HG03520 (cell line): ENCODE results near the gene BOLA2B.
"Not testable (repeated sequence)": the region's sequence is repeated elsewhere in the genome, so short reads cannot be mapped to it uniquely, and the experiment has no call there.

ENCODE experiments used
- ATAC-seq: cut with Tn5 transposase; IDR thresholded peaks from one replicate; pipeline ENCODE4 v1.9.1; 2021; ENCODE audit warnings: mild to moderate bottlenecking, moderate library complexity; ENCODE audit not compliant: unreplicated experiment

Gene BOLA2B

GRCh38 chr16:30184891-30185682 lies 8.4 kb downstream of the BOLA2B start:
- ATAC-seq, result no peak

- no peak for ATAC-seq
These were observed 9.2 kb downstream of the BOLA2B start for GRCh38 chr16:30184096-30184890.

GRCh38 chr16:30183233-30184095 lies 10.0 kb downstream of the BOLA2B start, which contains the start of gene CORO1A:
TSS of gene CORO1A (plus strand) at chr16:30183602. CDS start at chr16:30185210, 1,608 bp downstream.
- ATAC-seq, result peak; percentile 40

DNA sequence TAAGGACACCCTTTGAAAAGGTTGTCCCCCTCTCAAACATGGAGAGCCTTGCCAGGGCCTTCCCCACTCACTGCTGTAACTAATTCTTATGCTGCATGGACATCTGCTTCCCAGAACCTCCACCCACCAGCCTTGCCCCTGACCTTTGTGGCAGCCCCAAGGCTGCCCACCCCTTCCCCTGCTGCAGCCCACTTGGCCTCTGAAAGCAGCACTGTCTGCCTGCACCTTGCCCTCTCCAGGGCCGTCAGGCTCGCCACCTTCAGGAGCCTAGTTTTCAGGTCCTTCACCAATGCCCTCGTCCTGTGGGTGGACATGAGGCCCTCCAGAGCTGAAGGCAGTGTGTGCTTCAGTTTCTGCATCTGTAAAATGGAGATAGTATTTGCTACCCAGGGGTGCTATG lies 12.7 kb downstream of the BOLA2B start:
- ATAC-seq, result no peak

DNA sequence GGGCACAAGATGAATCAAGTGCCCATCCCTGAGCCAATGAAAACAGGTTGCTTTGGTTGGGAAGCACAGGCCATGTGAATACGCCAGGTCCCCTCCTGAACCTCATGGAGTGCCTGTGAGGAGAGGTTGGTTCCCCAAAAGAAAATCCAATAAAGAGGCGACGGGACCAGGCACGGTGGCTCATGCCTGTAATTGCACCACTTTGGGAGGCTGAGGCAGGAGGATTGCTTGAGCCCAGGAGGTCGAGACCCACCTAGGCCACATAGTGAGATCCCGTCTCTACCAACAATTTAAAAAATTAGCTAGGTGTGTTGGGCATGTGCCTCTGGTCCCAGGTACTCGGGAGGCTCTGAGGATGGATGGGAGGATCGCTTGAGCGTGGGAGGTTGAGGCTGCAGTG lies 13.5 kb downstream of the BOLA2B start:
- no peak for ATAC-seq

DNA sequence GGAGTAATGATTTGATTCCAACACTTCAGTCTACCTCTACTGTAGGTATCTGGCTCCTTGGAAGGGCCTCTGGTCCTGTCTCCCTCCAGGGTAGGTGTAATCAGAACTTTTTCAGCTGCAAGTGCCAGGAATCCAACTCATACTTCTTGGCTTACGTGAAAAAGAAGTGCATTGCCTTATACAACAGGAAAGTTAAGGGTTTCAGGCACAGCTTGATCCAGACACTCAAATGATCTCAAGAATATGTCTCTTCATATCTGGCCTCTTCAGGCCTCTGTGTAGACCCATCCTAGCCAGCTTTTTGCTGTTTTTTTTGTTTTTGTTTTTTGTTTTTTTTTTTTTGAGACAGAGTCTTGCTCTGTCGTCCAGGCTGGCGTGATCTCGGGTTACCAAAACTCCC lies 14.3 kb downstream of the BOLA2B start:
- ATAC-seq, result no peak

DNA sequence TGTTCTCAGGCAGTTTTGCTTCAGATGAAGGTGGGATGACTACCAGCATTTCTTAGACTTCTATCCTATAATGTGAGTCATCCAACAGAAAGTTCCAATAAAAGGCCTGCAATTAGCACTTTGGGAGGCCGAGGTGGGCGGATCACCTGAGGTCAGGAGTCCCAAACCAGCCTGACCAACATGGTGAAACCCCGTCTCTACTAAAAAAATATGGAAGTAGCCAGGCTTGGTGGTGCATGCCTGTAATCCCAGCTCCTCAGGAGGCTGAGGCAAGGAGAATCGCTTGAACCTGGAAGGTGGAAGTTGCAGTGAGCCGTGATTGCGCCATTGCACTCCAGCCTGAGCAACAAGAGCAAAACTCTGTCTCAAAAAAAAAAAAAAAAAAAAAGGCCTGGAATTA lies 16.6 kb downstream of the BOLA2B start:
- not testable (repeated sequence) for ATAC-seq

- ATAC-seq, result no peak
These were observed 20.4 kb downstream of the BOLA2B start for GRCh38 chr16:30173054-30173453.

- not testable (repeated sequence) for ATAC-seq
These were observed 23.3 kb downstream of the BOLA2B start for GRCh38 chr16:30170145-30170544.

DNA sequence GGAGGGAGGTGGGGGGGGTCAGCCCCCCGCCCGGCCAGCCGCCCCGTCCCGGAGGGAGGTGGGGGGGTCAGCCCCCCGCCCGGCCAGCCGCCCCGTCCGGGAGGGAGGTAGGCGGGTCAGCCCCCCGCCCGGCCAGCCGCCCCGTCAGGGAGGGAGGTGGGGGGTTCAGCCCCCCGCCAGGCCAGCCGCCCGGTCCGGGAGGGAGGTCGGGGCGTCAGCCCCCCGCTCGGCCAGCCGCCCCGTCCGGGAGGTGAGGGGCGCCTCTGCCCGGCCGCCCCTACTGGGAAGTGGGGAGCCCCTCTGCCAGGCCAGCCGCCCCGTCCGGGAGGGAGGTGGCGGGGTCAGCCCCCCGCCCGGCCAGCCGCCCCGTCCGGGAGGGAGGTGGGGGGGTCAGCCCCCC lies 24.1 kb downstream of the BOLA2B start:
- ATAC-seq, result not testable (repeated sequence)

DNA sequence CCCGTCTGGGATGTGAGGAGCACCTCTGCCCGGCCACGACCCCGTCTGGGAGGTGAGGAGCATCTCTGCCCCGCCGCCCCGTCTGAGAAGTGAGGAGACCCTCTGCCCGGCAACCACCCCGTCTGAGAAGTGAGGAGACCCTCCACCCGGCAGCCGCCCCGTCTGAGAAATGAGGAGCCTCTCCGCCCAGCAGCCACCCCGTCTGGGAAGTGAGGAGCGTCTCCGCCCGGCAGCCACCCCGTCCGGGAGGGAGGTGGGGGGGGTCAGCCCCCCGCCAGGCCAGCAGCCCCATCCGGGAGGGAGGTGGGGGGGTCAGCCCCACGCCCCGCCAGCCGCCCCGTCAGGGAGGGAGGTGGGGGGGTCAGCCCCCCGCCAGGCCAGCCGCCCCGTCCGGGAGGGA lies 24.7 kb downstream of the BOLA2B start:
- ATAC-seq, result not testable (repeated sequence)

DNA sequence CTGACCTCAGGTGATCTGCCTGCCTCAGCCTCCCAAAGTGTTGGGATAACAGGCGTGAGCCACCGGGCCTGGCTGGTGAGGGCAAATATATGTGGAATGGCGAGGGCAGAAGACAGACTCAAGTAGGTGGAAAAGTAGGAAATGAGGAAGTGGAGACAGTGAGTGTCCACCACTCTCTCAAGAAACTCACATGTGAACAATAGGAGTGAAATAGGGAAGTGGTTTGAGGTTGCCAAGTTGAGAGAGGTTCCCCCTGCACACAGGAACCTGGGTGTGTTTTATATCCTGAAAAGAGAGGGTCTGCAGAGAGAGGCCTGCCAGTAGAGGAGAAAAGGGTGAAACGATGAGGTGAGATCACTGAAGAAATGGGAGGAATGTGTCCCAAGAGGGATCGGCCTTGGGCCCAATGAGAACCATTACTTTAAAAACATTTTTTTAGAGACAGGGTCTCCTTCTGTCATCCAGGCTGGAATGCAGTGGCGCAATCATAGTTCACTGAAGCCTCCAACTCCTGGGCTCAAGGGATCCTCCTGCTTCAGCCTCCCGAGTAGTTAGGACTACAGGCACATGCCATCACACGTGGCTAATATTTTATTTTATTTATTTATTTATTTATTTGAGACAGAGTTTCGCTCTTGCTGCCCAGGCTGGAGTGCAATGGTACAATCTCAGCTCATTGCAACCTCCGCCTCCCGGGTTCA lies 27.1 kb downstream of the BOLA2B start:
- ATAC-seq, result no peak

GRCh38 chr16:30163538-30163937 lies 29.9 kb downstream of the BOLA2B start:
- ATAC-seq, result no peak

DNA sequence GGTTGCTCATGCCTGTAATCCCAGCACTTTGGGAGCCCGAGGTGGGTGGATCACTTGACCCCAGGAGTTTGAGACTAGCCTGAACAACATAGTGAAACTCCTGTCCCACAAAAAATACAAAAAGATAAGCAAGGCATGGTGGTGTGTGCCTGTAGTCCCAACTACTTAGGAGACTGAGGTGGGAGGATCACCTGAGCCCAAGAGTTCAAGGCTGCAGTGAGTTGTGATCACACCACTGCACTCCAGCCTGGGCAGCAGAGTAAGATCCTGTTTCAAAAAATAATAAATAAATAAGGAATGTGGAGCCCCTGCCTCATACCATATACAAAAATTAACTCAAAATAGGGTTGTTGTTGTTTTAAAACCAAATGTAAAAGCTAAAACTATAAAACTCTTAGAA lies 36.3 kb downstream of the BOLA2B start:
- ATAC-seq, result no peak

- ATAC-seq, result no peak
These were observed 38.3 kb downstream of the BOLA2B start for GRCh38 chr16:30155188-30155587.

DNA sequence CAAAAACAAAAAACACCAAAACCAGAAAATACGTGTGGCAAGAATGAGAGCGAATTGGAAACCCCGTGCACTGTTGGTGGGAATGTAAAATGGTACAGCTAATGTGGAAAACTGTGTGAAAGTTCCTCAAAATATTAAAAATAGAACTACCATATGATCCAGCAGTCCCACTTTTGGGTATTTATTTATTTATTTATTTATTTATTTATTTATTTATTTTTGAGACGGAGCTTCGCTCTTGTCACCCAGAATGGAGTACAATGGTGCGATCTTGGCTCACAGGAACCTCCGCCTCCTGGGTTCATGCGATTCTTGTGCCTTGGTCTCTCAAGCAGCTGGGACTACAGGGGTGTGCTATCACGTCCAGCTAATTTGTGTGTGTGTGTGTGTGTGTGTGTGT lies 40.9 kb downstream of the BOLA2B start:
- ATAC-seq, result no peak

- no peak for ATAC-seq
These were observed 42.4 kb downstream of the BOLA2B start for GRCh38 chr16:30151091-30151490.

DNA sequence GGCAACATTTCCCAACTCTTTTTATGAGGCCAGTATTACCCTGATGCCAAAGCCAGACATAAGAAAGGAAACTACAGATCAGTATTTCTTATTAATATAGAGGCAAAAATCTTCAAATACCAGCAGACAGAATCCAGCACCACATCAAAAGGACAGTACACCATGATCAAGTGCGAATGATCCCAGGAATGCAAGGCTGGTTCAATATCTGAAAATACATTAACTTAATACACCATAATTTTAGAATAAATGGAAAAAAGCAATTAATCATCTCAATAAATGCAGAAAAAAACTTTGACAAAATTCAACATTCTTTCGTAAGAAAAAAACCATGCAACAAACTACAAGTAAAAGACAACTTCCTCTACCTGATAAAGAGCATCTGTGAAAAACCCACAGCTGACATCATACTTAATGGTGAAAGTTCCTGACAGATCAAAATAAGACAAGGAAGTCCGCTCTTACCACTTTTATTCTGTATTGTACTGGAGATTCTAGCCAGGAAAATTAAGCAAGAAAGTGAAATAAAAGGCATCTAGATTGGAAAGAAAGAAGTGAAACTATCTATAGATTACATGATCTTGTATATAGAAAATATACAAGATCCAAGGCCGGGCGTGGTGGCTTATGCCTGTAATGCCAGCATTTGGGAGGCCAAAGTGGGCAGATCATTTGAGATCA lies 44.1 kb downstream of the BOLA2B start:
- ATAC-seq, result no peak

DNA sequence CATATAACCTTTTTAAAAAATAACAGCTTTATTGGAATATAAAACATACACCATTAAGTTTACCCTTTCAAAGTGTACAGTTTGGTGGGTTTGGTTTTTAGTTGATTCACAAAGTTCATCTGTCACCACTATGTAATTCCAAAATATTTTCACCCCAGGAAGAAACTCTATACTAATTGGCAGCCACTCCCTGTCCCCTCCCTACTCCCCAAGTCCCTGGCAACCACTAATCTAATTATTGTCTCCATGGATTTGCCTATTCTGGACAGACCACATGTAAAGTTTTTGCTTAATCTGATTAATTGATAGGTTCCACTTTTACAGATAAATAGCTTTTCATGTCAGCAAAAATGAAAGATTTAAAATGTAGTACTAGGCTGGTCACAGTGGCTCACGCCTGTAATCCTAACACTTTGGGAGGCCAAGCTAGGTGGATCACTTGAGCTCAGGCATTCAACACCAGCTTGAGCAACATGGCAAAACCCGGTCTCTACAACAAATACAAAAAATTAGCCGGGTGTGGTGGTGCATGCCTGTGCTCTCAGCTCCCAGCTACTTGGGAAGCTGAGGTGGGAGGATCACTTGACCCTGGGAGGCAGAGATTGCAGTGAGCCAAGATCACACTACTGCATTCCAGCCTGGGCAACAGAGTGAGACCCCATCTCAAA lies 45.5 kb downstream of the BOLA2B start:
- ATAC-seq, result no peak
